ENCODE data around the gene BCKDK. TPM values are rescaled to one million over a fixed set of nuclear protein-coding genes. Genes with fewer than 3 reads are reported as not detected.

Gene BCKDK
- polyA plus RNA-seq, 4 donors: 23.8 to 30.5 (median 27.6) TPM

- no peaks in the 10 kb centered on the region for H3K9me3 ChIP-seq (ENCODE audit: control insufficient read depth in 2 of 2, insufficient read depth in 1 of 2, low read depth in 1 of 2, low read length in 1 of 2)
- FAIRE-seq (no peak), DNase-seq (no peak)
- no peaks in the 10 kb centered on the region for H3K4me1 ChIP-seq (ENCODE audit: control insufficient read depth in 3 of 3, insufficient read depth in 2 of 3, low read depth in 1 of 3, low read length in 2 of 3)
- no peak overlapping the region for H3K4me3 ChIP-seq (ENCODE audit: low read depth in 1 of 3, low read length in 3 of 3)
- no peak overlapping the region for H3K27ac ChIP-seq (ENCODE audit: low read depth in 1 of 3, low read length in 2 of 3)
- H3K27me3 ChIP-seq (ENCODE audit: control insufficient read depth in 3 of 3, insufficient read depth in 3 of 3, low read length in 3 of 3): no peaks in the 10 kb centered on the region
- H3K36me3 ChIP-seq (ENCODE audit: control insufficient read depth in 3 of 3, insufficient read depth in 2 of 3, low read depth in 1 of 3, low read length in 3 of 3): peaks cover 17 to 94% (median 19%) of the 10 kb centered on the region in 3 donors
- 72 to 84% (median 81%) methylated on average over 9 of the region's 9 CpGs for WGBS, 3 donors
These were observed 25.1 kb upstream of the BCKDK start for GRCh38 chr16:31083081-31083480.

DNA sequence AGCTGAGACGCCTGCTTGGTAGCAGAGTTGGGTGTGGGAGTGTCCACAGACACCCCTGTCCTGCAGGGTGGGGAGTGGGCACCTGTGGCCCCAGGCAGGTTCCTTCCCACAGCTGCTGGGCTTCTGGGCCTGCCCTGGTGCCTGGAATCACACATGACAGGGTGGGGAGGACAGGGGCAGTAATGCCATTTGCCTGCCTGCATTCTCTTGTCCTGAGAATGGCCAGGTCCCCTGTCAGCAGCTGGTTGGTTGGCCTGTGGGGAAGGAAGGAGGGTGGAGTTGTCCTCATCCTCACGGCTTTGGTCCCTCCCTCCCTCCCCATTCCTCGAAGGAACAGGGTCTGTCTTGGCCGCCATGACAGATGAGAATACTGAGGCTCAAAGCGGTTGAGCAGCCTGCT lies 24.6 kb upstream of the BCKDK start:
- no peak for DNase-seq
- Histone ChIP-seq H3K4me1 (ENCODE audit: control insufficient read depth in 3 of 3, insufficient read depth in 2 of 3, low read depth in 1 of 3, low read length in 2 of 3) (no peaks in the 10 kb centered on the region), H3K9me3 (ENCODE audit: control insufficient read depth in 2 of 2, insufficient read depth in 1 of 2, low read depth in 1 of 2, low read length in 1 of 2) (no peaks in the 10 kb centered on the region), H3K36me3 (ENCODE audit: control insufficient read depth in 3 of 3, insufficient read depth in 2 of 3, low read depth in 1 of 3, low read length in 3 of 3) (peaks cover 14 to 93% (median 17%) of the 10 kb centered on the region in 3 donors), H3K27me3 (ENCODE audit: control insufficient read depth in 3 of 3, insufficient read depth in 3 of 3, low read length in 3 of 3) (no peaks in the 10 kb centered on the region), H3K27ac (ENCODE audit: low read depth in 1 of 3, low read length in 2 of 3) (no peak overlapping the region), H3K4me3 (ENCODE audit: low read depth in 1 of 3, low read length in 3 of 3) (no peak overlapping the region)
- 70% methylated on average over 5 of the region's 5 CpGs for WGBS, 3 donors
- FAIRE-seq: no peak

DNA sequence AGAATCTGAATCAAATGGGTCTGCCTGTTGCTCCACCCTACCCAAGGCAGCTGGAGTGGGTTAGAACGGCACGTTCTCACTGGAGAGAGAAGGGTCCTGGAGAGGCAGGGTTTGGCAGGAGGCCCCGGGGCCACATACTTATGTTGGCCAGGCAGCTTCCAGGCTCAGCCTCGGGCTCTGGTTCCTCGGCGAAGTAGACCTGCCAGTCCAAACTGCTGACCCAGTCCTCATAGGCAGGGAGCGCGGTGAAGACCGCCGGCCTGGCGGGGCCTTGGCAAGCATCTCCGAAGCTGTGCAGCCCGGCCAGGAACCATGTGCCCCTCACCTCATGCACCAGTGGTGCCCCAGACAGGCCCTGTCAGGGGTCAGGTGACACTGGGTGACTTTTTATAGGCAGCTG lies 24.2 kb upstream of the BCKDK start:
- H3K36me3 ChIP-seq (ENCODE audit: control insufficient read depth in 3 of 3, insufficient read depth in 2 of 3, low read depth in 1 of 3, low read length in 3 of 3): peaks cover 10 to 93% (median 17%) of the 10 kb centered on the region in 3 donors
- no peaks in the 10 kb centered on the region for H3K4me1 ChIP-seq (ENCODE audit: control insufficient read depth in 3 of 3, insufficient read depth in 2 of 3, low read depth in 1 of 3, low read length in 2 of 3)
- no peaks in the 10 kb centered on the region for H3K9me3 ChIP-seq (ENCODE audit: control insufficient read depth in 2 of 2, insufficient read depth in 1 of 2, low read depth in 1 of 2, low read length in 1 of 2)
- H3K4me3 ChIP-seq (ENCODE audit: low read depth in 1 of 3, low read length in 3 of 3): no peak overlapping the region
- H3K27me3 ChIP-seq (ENCODE audit: control insufficient read depth in 3 of 3, insufficient read depth in 3 of 3, low read length in 3 of 3): no peaks in the 10 kb centered on the region
- DNase-seq (no peak), FAIRE-seq (no peak)
- no peak overlapping the region for H3K27ac ChIP-seq (ENCODE audit: low read depth in 1 of 3, low read length in 2 of 3)
- 88 to 92% (median 91%) methylated on average over 13 of the region's 13 CpGs for WGBS, 3 donors

DNA sequence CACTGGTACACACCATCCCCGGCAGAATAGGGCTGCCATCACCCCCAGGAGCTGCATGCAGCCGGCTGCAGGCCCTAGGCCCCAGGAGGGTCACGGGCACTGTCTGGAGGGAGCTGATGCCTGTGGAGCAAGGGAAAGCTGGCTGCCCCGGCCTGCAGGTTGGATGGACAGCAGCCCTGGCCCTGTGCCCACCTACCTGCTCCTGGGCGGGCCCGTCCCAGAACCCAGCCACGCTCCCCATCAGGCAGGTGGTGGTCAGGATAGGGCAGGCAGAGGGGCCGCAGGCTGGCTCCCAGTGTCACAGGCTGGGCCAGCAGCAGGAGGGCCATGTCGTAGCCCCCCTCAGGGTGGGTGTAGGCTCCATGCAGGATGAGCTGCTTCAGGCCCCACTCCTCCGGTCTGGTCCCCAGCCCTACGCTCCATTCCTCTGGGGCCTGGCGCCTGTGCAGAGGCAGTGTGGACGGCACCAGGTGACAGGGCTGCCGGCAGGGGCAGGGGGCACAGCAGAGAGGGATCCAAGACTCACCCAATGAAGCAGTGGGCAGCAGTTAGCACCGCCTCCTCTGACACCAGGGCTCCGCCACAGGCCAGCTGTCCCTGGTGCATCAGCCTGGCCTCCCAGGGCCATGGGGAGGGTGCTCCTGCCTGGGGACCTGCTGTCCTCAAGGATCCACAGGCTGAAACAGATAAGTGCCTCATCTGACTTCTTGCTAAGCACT lies 23.4 kb upstream of the BCKDK start:
- DNase-seq: no peak
- Histone ChIP-seq H3K4me1 (ENCODE audit: control insufficient read depth in 3 of 3, insufficient read depth in 2 of 3, low read depth in 1 of 3, low read length in 2 of 3) (no peaks in the 10 kb centered on the region), H3K27ac (ENCODE audit: low read depth in 1 of 3, low read length in 2 of 3) (no peak overlapping the region), H3K4me3 (ENCODE audit: low read depth in 1 of 3, low read length in 3 of 3) (no peak overlapping the region), H3K36me3 (ENCODE audit: control insufficient read depth in 3 of 3, insufficient read depth in 2 of 3, low read depth in 1 of 3, low read length in 3 of 3) (peaks cover 7 to 90% (median 13%) of the 10 kb centered on the region in 3 donors), H3K27me3 (ENCODE audit: control insufficient read depth in 3 of 3, insufficient read depth in 3 of 3, low read length in 3 of 3) (no peaks in the 10 kb centered on the region), H3K9me3 (ENCODE audit: control insufficient read depth in 2 of 2, insufficient read depth in 1 of 2, low read depth in 1 of 2, low read length in 1 of 2) (no peaks in the 10 kb centered on the region)
- 91 to 93% (median 93%) methylated on average over 14 to 16 of the region's 16 CpGs for WGBS, 3 donors
- FAIRE-seq: no peak

DNA sequence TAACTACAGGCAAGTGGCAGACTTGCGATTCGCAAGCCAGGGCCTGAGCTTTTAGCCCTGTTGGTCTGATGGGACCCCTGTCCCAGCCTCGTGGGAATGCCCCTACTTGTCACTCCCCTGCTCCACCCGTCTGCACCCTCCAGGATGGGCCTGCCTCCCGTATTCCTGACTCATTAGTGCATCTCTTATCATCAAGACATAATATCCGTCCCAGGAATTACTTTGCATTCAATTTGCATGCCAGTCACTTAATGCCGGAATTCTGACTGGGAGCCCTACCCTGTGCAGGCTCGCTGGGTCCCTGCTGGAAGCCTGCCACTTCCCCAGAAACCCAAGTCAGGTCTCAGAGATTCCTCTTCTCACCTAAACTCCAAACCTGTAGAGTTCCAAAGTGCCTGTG lies 22.8 kb upstream of the BCKDK start:
- H3K9me3 ChIP-seq (ENCODE audit: control insufficient read depth in 2 of 2, insufficient read depth in 1 of 2, low read depth in 1 of 2, low read length in 1 of 2): no peaks in the 10 kb centered on the region
- H3K27ac ChIP-seq (ENCODE audit: low read depth in 1 of 3, low read length in 2 of 3): no peak overlapping the region
- DNase-seq: no peak
- peaks cover 5 to 87% (median 15%) of the 10 kb centered on the region in 3 donors for H3K36me3 ChIP-seq (ENCODE audit: control insufficient read depth in 3 of 3, insufficient read depth in 2 of 3, low read depth in 1 of 3, low read length in 3 of 3)
- WGBS, 3 donors: 70 to 75% (median 72%) methylated on average over 8 of the region's 8 CpGs
- no peaks in the 10 kb centered on the region for H3K27me3 ChIP-seq (ENCODE audit: control insufficient read depth in 3 of 3, insufficient read depth in 3 of 3, low read length in 3 of 3)
- no peaks in the 10 kb centered on the region for H3K4me1 ChIP-seq (ENCODE audit: control insufficient read depth in 3 of 3, insufficient read depth in 2 of 3, low read depth in 1 of 3, low read length in 2 of 3)
- H3K4me3 ChIP-seq (ENCODE audit: low read depth in 1 of 3, low read length in 3 of 3): no peak overlapping the region
- FAIRE-seq: no peak

- H3K27me3 ChIP-seq (ENCODE audit: control insufficient read depth in 3 of 3, insufficient read depth in 3 of 3, low read length in 3 of 3): no peaks in the 10 kb centered on the region
- H3K27ac ChIP-seq (ENCODE audit: low read depth in 1 of 3, low read length in 2 of 3): no peak overlapping the region
- DNase-seq (no peak), FAIRE-seq (no peak)
- no peaks in the 10 kb centered on the region for H3K9me3 ChIP-seq (ENCODE audit: control insufficient read depth in 2 of 2, insufficient read depth in 1 of 2, low read depth in 1 of 2, low read length in 1 of 2)
- H3K36me3 ChIP-seq (ENCODE audit: control insufficient read depth in 3 of 3, insufficient read depth in 2 of 3, low read depth in 1 of 3, low read length in 3 of 3): peaks cover 2 to 87% (median 15%) of the 10 kb centered on the region in 3 donors
- 84 to 86% (median 86%) methylated on average over 18 of the region's 18 CpGs for WGBS, 3 donors
- no peaks in the 10 kb centered on the region for H3K4me1 ChIP-seq (ENCODE audit: control insufficient read depth in 3 of 3, insufficient read depth in 2 of 3, low read depth in 1 of 3, low read length in 2 of 3)
- no peak overlapping the region for H3K4me3 ChIP-seq (ENCODE audit: low read depth in 1 of 3, low read length in 3 of 3)
These were observed 22.1 kb upstream of the BCKDK start for GRCh38 chr16:31085873-31086628.

GRCh38 chr16:31086629-31086906 lies 21.6 kb upstream of the BCKDK start:
- peaks cover 2 to 87% (median 10%) of the 10 kb centered on the region in 3 donors for H3K36me3 ChIP-seq (ENCODE audit: control insufficient read depth in 3 of 3, insufficient read depth in 2 of 3, low read depth in 1 of 3, low read length in 3 of 3)
- H3K9me3 ChIP-seq (ENCODE audit: control insufficient read depth in 2 of 2, insufficient read depth in 1 of 2, low read depth in 1 of 2, low read length in 1 of 2): no peaks in the 10 kb centered on the region
- no peak overlapping the region for H3K27ac ChIP-seq (ENCODE audit: low read depth in 1 of 3, low read length in 2 of 3)
- H3K27me3 ChIP-seq (ENCODE audit: control insufficient read depth in 3 of 3, insufficient read depth in 3 of 3, low read length in 3 of 3): no peaks in the 10 kb centered on the region
- WGBS, 3 donors: 86 to 88% (median 86%) methylated on average over 4 to 6 of the region's 6 CpGs
- no peak overlapping the region for H3K4me3 ChIP-seq (ENCODE audit: low read depth in 1 of 3, low read length in 3 of 3)
- no peak for DNase-seq
- no peak for FAIRE-seq
- H3K4me1 ChIP-seq (ENCODE audit: control insufficient read depth in 3 of 3, insufficient read depth in 2 of 3, low read depth in 1 of 3, low read length in 2 of 3): no peaks in the 10 kb centered on the region

GRCh38 chr16:31087481-31087880 lies 20.7 kb upstream of the BCKDK start:
- no peak overlapping the region for H3K27ac ChIP-seq (ENCODE audit: low read depth in 1 of 3, low read length in 2 of 3)
- H3K4me1 ChIP-seq (ENCODE audit: control insufficient read depth in 3 of 3, insufficient read depth in 2 of 3, low read depth in 1 of 3, low read length in 2 of 3): no peaks in the 10 kb centered on the region
- H3K36me3 ChIP-seq (ENCODE audit: control insufficient read depth in 3 of 3, insufficient read depth in 2 of 3, low read depth in 1 of 3, low read length in 3 of 3): peaks cover 2 to 83% (median 9%) of the 10 kb centered on the region in 3 donors
- H3K9me3 ChIP-seq (ENCODE audit: control insufficient read depth in 2 of 2, insufficient read depth in 1 of 2, low read depth in 1 of 2, low read length in 1 of 2): no peaks in the 10 kb centered on the region
- FAIRE-seq (no peak), DNase-seq (no peak)
- H3K4me3 ChIP-seq (ENCODE audit: low read depth in 1 of 3, low read length in 3 of 3): no peak overlapping the region
- WGBS, 3 donors: 92 to 93% (median 92%) methylated on average over 8 of the region's 8 CpGs
- H3K27me3 ChIP-seq (ENCODE audit: control insufficient read depth in 3 of 3, insufficient read depth in 3 of 3, low read length in 3 of 3): no peaks in the 10 kb centered on the region
